Measurements from ENCODE around the gene SLX4IP.

DNA sequence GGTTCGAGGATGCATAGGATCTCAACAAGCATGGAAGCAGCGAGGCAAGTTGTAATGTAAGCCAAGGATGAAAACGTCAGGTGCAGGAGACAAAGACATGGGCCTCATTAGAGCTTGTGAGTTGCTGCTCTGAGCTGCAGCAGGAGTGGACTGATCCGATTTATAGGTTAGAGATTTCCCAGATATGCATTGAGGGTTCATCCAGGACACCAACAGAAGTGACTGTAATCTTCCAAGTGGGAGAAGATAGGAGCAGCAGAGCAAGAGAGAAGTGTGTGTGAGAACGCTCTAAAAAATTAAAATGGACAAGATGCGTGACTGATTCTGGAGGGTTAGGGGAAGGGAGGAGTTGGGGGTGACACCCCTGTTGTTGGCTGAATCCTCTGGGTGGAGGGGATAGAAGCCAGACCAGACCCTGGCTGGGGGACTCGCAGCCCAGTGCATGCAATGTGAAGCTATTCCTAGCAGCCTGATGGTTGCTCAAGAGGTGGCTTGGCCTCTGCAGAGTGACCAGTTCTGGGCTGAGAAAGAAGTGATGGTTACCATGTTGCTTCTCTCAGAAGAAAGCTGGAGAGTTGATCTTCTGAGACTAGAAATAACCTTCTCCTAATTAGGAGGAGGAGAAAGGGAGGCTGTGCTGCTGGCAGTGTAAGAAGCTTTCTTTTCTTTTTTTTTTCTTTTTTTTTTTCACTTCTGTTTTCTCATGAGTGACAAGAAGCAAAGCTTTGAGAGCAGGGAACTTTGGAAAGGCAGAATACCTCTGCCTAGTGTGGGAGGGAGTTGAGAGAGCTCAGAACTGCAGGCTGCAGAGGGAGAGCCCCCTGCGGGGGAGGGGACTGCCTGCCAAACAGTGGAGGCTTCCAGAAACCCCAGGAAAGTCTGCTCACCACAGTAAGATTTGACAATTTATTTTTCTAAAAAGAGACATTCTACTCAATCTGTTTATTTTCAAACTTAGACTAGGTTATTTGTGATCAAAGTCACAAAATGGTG is 116.9 kb downstream of the SLX4IP start:
- TF ChIP-seq, protein P1, sequence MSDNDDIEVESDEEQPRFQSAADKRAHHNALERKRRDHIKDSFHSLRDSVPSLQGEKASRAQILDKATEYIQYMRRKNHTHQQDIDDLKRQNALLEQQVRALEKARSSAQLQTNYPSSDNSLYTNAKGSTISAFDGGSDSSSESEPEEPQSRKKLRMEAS (CRISPR knock-in tag; IDR thresholded peaks at IDR 0.05) = no peak
- TF ChIP-seq, protein P2, sequence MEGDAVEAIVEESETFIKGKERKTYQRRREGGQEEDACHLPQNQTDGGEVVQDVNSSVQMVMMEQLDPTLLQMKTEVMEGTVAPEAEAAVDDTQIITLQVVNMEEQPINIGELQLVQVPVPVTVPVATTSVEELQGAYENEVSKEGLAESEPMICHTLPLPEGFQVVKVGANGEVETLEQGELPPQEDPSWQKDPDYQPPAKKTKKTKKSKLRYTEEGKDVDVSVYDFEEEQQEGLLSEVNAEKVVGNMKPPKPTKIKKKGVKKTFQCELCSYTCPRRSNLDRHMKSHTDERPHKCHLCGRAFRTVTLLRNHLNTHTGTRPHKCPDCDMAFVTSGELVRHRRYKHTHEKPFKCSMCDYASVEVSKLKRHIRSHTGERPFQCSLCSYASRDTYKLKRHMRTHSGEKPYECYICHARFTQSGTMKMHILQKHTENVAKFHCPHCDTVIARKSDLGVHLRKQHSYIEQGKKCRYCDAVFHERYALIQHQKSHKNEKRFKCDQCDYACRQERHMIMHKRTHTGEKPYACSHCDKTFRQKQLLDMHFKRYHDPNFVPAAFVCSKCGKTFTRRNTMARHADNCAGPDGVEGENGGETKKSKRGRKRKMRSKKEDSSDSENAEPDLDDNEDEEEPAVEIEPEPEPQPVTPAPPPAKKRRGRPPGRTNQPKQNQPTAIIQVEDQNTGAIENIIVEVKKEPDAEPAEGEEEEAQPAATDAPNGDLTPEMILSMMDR (IDR thresholded peaks at IDR 0.05) = no peak
- TF ChIP-seq ZNF263 (CRISPR knock-in tag; IDR thresholded peaks at IDR 0.05; ENCODE audit: low read depth) (no peak), SP1 (CRISPR knock-in tag; conservative IDR thresholded peaks at IDR 0.05) (no peak)
- TF ChIP-seq, protein P3, sequence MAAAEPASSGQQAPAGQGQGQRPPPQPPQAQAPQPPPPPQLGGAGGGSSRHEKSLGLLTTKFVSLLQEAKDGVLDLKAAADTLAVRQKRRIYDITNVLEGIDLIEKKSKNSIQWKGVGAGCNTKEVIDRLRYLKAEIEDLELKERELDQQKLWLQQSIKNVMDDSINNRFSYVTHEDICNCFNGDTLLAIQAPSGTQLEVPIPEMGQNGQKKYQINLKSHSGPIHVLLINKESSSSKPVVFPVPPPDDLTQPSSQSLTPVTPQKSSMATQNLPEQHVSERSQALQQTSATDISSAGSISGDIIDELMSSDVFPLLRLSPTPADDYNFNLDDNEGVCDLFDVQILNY (CRISPR knock-in tag; IDR thresholded peaks at IDR 0.05) = no peak

Measured in WTC11 (cell line).